ENCODE data around the gene CCDC91.

CCDC91 gene

GRCh38 chr12:28360253-28360652 lies 170.0 kb downstream of the CCDC91 start (continued):
- TF ChIP-seq BACH2 (CRISPR knock-in tag; IDR thresholded peaks at IDR 0.05; ENCODE audit: borderline replicate concordance) = no peak
- no peak for TF ChIP-seq GLIS3 (CRISPR knock-in tag; IDR thresholded peaks at IDR 0.05)

GRCh38 chr12:28367326-28367725 lies 177.1 kb downstream of the CCDC91 start:
- ATAC-seq = no peak
- no peak for TF ChIP-seq SNAI2 (CRISPR knock-in tag; IDR thresholded peaks at IDR 0.05)
- no peak for TF ChIP-seq CSDC2 (CRISPR knock-in tag; IDR thresholded peaks at IDR 0.05)
- TF ChIP-seq GLIS3 (CRISPR knock-in tag; IDR thresholded peaks at IDR 0.05) = no peak
- no peak for TF ChIP-seq ZC3H10 (CRISPR knock-in tag; IDR thresholded peaks at IDR 0.05)
- no peak for TF ChIP-seq TSHZ2 (CRISPR knock-in tag; IDR thresholded peaks at IDR 0.05)
- TF ChIP-seq ZNF8 (CRISPR knock-in tag; IDR thresholded peaks at IDR 0.05) = no peak
- TF ChIP-seq TCF4 (CRISPR knock-in tag; IDR thresholded peaks at IDR 0.05; ENCODE audit: borderline replicate concordance) = no peak
- TF ChIP-seq PATZ1 (CRISPR knock-in tag; IDR thresholded peaks at IDR 0.05; ENCODE audit: borderline replicate concordance) = no peak
- no peak for TF ChIP-seq RARB (CRISPR knock-in tag; IDR thresholded peaks at IDR 0.05)
- TF ChIP-seq ARNTL (CRISPR knock-in tag; IDR thresholded peaks at IDR 0.05; ENCODE audit: borderline replicate concordance, low read depth) = no peak
- TF ChIP-seq OSR1 (CRISPR knock-in tag; IDR thresholded peaks at IDR 0.05) = no peak
- TF ChIP-seq ZFP3 (CRISPR knock-in tag; IDR thresholded peaks at IDR 0.05) = no peak
- TF ChIP-seq ZNF70 (CRISPR knock-in tag; IDR thresholded peaks at IDR 0.05) = no peak
- no peak for TF ChIP-seq ZNF565 (CRISPR knock-in tag; conservative IDR thresholded peaks at IDR 0.05; ENCODE audit: low read depth)
- TF ChIP-seq ZFP30 (CRISPR knock-in tag; IDR thresholded peaks at IDR 0.05) = no peak
- no peak for TF ChIP-seq PPARA (CRISPR knock-in tag; IDR thresholded peaks at IDR 0.05; ENCODE audit: borderline replicate concordance)
- TF ChIP-seq, protein P1, sequence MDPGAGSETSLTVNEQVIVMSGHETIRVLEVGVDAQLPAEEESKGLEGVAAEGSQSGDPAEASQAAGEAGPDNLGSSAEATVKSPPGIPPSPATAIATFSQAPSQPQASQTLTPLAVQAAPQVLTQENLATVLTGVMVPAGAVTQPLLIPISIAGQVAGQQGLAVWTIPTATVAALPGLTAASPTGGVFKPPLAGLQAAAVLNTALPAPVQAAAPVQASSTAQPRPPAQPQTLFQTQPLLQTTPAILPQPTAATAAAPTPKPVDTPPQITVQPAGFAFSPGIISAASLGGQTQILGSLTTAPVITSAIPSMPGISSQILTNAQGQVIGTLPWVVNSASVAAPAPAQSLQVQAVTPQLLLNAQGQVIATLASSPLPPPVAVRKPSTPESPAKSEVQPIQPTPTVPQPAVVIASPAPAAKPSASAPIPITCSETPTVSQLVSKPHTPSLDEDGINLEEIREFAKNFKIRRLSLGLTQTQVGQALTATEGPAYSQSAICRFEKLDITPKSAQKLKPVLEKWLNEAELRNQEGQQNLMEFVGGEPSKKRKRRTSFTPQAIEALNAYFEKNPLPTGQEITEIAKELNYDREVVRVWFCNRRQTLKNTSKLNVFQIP (CRISPR knock-in tag; IDR thresholded peaks at IDR 0.05; ENCODE audit: borderline replicate concordance, low read depth) = no peak

GRCh38 chr12:28367993-28368392 lies 177.7 kb downstream of the CCDC91 start:
- no peak for ATAC-seq
- no peak for TF ChIP-seq CSRNP3 (CRISPR knock-in tag; IDR thresholded peaks at IDR 0.05)
- no peak for TF ChIP-seq ARNTL (CRISPR knock-in tag; IDR thresholded peaks at IDR 0.05; ENCODE audit: borderline replicate concordance, low read depth)
- no peak for TF ChIP-seq ZNF70 (CRISPR knock-in tag; IDR thresholded peaks at IDR 0.05)
- TF ChIP-seq, protein P1 (CRISPR knock-in tag; IDR thresholded peaks at IDR 0.05; ENCODE audit: borderline replicate concordance, low read depth) = no peak
- TF ChIP-seq ESRRG (CRISPR knock-in tag; IDR thresholded peaks at IDR 0.05) = no peak
- TF ChIP-seq ZC3H10 (CRISPR knock-in tag; IDR thresholded peaks at IDR 0.05) = no peak
- no peak for TF ChIP-seq PPARA (CRISPR knock-in tag; IDR thresholded peaks at IDR 0.05; ENCODE audit: borderline replicate concordance)
- TF ChIP-seq SNAI2 (CRISPR knock-in tag; IDR thresholded peaks at IDR 0.05) = no peak
- TF ChIP-seq TSHZ2 (CRISPR knock-in tag; IDR thresholded peaks at IDR 0.05) = no peak
- no peak for TF ChIP-seq TCF4 (CRISPR knock-in tag; IDR thresholded peaks at IDR 0.05; ENCODE audit: borderline replicate concordance)

Measured in SK-N-SH treated with all-trans-retinoic acid at 6 μM for 48 hours (cell line).